D721Med (cell line): ENCODE measurements around the gene C1orf226.

Experiments used
- DNase-seq: peaks from one replicate; pipeline ENCODE4 v3.0.0; 2011; ENCODE audit warnings: low spot score; ENCODE audit not compliant: insufficient read length
- FAIRE-seq: peaks from 2 replicates; lab custom pipeline; 2011; peaks lifted over from hg19 to GRCh38; lab: Jason Lieb, UNC
- CTCF ChIP-seq: IDR thresholded peaks from 2 replicates; pipeline ENCODE4 v1.5.1; 2012; ENCODE audit warnings: mild to moderate bottlenecking, control low read depth; ENCODE audit not compliant: insufficient read depth; ENCODE audit errors: missing control alignments

C1orf226 gene

GRCh38 chr1:162384116-162384515, 2.6 kb downstream of the C1orf226 start:
- DNase-seq (no peak), FAIRE-seq (no peak)
- no peak for TF ChIP-seq CTCF

- no peak for DNase-seq
- no peak for FAIRE-seq
- TF ChIP-seq CTCF, result no peak
These were observed 3.2 kb downstream of the C1orf226 start for GRCh38 chr1:162384601-162385279.

- no peak for DNase-seq
- no peak for FAIRE-seq
- no peak for TF ChIP-seq CTCF
These were observed 3.7 kb downstream of the C1orf226 start for GRCh38 chr1:162385280-162385623.

GRCh38 chr1:162385702-162386101, 4.2 kb downstream of the C1orf226 start:
- DNase-seq, result no peak

GRCh38 chr1:162386292-162387225, 5.0 kb downstream of the C1orf226 start:
- FAIRE-seq (no peak), DNase-seq (no peak)
- TF ChIP-seq CTCF, result no peak

More at GRCh38 chr1:162385702-162386101, 4.2 kb downstream of the C1orf226 start:
- no peak for TF ChIP-seq CTCF
- no peak for FAIRE-seq

GRCh38 chr1:162387226-162388082, 5.9 kb downstream of the C1orf226 start:
- FAIRE-seq (no peak), DNase-seq (no peak)
- no peak for TF ChIP-seq CTCF
